GM19025 (cell line): ENCODE data around the gene IFNA21.
"Not testable (repeated sequence)": the region's sequence is repeated elsewhere in the genome, so short reads cannot be mapped to it uniquely, and the experiment has no call there.

Experiments used
- ATAC-seq: cut with Tn5 transposase; IDR thresholded peaks from one replicate; pipeline ENCODE4 v1.9.1; 2021; ENCODE audit warnings: mild to moderate bottlenecking, low read depth, moderate library complexity; ENCODE audit not compliant: unreplicated experiment

Gene IFNA21

DNA sequence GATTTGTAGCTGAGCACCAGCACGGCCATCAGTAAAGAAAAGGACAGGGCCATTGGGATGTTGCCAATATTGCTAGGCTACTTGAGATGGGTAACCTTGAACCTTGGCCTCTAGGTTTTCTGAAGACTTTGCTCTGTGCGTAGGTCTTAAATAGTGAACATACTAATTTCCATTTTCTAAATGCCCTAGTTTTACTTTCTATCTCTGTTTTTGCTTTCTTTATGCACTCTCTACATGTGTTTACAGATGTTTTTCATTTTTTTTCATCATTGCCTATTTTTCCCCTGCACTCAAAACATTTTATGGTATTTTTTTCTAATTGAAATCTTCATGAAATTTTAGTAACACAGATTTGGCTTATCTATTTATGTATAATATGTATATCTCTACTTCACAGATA is at the start of gene IFNA21:
Gene IFNA21, minus strand, starts transcription at position 101 of the 400 bp plus-strand sequence. Its CDS starts 48 bp downstream, at position 53.
- not testable (repeated sequence) for ATAC-seq

DNA sequence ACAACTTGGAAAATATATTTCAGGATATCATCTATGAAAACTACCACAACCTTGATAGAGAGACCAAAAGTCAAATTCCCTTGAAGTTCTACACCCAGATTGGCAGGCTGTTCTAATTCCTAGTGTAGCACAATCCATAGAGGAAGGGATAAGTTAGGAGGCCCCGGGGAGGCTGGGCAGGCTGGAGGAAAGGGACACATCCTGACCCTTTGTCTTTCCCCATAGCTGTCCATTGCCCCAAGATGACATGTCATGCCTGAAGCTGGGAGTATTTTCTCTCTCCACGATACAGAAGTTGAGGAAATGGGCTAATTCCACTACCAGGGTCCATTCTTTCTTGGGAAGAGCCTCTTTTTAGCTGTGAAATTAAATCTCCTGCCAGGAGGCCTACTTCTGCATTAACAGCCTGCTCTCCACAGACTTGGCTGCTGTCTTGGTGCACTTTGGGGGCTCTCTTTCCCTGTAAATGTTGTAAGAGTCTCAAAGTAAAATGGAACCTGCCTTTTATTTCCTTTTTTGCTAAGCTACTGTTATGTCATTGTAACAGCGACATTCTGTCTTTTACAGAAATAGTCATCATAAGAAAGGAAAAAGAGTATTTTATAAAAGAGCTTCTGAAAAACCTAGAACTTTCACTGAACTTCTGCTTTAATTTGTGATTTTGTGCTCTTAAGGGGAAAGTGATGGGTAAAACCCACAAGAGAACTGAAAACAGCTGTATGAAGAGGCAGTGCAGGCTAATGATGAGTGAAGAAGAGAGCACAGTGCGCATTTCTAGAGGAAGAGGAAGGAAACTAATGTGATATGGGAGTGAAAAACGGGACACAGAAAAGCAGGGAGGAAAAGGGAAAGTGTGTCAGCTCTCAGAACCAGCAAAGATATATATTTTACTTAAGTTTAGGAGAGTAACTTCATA is 47.2 kb upstream of the IFNA21 start:
- not testable (repeated sequence) for ATAC-seq

DNA sequence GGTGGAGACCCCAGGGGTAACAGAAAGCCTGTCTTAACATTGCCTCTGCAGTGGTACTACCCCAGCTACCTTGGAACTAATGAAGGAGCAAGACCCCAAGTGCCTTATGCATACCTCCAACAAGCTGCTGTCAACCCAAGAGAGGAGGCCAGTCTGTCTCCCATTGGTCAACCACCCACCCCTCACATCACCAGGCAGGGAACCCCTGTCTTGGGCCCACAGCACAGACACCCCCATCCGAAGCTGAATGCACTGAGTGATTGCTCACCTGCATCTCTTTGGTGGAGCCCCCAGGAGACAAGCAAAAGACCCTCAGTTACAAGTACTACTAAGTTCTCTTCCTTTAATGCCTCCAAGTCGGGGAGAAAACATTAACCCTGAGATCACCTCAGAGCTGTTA is 45.7 kb upstream of the IFNA21 start:
- not testable (repeated sequence) for ATAC-seq

DNA sequence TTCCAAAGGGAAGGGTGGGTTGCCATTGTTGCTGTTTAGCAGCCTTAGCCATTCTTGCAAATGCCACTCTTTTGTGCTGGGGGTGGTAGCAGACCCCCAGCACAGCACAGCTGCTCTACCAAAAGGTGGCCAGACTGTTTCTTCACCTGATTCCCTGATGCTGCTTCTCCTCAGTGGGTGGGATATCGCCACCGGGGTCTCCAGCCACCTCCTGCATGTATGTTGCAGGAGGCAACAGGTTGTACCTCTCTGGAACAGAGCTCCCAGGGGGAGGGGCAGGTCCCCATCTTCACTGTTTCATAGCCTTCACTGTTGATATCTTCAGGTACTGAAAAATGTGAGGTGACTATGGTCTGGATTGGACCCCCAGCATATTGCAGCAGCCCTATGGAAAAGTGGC is 44.3 kb upstream of the IFNA21 start:
- ATAC-seq, result not testable (repeated sequence)

DNA sequence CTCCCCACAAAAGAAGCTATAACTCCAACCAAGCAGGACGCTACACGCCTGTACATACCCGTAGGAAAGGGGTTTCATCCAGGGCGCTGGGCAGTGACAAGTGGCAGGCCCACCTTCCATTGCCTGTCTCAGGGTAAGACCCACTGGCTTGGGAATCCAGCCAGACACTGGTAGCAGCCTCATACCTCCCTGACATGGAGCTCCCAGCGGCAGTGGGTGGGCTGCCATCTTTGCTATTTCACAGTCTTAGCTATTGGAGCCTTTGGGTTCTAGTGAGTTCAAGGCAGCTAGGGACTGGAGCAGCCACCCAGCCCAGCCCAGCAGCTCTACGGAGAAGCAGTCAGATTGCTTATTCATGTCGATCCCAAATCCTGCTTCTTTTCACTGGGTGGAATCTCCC is 43.9 kb upstream of the IFNA21 start:
- ATAC-seq, result no peak

DNA sequence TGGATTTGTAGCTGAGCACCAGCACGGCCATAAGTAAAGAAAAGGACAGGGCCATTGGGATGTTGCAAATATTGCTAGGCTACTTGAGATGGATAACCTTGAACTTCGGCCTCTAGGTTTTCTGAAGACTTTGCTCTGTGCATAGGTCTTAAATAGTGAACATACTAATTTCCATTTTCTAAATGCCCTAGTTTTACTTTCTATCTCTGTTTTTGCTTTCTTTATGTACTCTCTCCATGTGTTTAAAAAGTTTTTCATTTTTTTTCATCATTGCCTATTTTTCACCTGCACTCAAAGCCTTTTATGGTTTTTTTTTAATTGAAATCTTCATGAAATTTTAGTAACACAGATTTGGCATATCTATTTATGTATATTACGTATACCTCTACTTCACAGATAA is 40.6 kb upstream of the IFNA21 start, which contains the start of gene IFNA10:
Gene IFNA10, minus strand, starts transcription at position 101 of the 400 bp plus-strand sequence. Its CDS starts 46 bp downstream, at position 55.
- ATAC-seq, result not testable (repeated sequence)

DNA sequence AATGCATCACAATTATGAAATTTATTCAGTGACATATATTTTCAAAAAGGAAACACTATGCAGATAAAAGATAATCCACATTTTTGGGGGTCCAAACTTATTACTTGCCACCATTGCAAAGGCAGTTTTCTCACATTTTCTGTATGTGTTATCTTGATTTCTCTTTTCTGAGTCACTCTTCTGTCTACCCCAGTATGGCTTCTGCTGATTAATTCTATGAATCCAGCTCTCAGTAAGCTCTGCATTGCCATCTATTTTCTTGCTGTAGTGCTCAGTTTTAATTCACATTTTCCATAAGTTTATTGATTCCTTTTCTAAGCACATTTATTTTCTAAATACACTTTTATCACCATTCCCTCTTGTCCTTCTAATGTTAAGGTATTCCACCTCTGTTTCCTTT is 38.7 kb upstream of the IFNA21 start:
- no peak for ATAC-seq

DNA sequence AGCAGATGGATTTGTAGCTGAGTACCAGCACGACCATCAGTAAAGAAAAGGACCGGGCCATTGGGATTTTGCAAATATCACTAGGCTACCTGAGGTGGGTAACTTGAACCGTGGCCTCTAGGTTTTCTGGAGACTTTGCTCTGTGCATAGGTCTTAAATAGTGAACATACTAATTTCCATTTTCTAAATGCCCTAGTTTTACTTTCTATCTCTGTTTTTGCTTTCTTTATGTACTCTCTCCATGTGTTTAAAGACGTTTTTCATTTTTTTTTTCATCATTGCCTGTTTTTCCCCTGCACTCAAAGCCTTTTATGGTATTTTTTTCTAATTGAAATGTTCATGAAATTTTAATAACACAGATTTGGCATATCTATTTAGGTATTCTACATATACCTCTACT is 35.6 kb upstream of the IFNA21 start, which contains the start of gene IFNA7:
Gene IFNA7, minus strand, starts transcription at position 101 of the 400 bp plus-strand sequence. Its CDS starts 40 bp downstream, at position 61.
- not testable (repeated sequence) for ATAC-seq

DNA sequence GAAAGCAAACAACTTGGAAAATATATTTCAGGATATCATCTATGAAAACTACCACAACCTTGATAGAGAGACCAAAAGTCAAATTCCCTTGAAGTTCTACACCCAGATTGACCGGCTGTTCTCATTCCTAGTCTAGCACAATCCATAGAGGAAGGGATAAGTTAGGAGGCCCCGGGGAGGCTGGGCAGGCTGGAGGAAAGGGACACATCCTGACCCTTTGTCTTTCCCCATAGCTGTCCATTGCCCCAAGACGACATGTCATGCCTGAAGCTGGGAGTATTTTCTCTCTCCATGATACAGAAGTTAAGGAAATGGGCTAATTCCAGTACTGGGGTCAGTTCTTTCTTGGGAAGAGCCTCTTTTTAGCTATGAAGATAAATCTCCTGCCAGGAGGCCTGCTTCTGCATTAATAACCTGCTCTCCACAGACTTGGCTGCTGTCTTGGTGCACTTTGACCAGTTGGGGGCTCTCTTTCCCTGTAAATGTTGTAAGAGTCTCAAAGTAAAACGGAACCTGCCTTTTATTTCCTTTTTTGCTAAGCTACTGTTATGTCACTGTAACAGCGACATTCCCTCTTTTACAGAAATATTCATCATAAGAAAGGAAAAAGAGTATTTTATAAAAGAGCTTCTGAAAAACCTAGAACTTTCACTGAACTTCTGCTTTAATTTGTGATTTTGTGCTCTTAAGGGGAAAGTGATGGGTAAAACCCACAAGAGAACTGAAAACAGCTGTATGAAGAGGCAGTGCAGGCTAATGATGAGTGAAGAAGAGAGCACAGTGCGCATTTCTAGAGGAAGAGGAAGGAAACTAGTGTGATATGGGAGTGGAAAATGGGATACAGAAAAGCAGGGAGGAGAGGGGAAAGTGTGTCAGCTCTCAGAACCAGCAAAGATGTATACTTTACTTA is 28.7 kb upstream of the IFNA21 start:
- ATAC-seq, result peak; percentile 77

DNA sequence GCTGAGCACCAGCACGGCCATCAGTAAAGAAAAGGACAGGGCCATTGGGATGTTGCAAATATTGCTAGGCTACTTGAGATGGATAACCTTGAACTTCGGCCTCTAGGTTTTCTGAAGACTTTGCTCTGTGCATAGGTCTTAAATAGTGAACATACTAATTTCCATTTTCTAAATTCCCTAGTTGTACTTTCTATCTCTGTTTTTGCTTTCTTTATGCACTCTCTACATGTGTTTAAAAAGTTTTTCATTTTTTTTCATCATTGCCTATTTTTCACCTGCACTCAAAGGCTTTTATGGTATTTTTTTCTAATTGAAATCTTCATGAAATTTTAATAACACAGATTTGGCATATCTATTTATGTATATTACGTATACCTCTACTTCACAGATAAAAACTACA is 21.0 kb upstream of the IFNA21 start, which contains the start of gene IFNA4:
Gene IFNA4, minus strand, starts transcription at position 101 of the 400 bp plus-strand sequence. Its CDS starts 56 bp downstream, at position 45.
- not testable (repeated sequence) for ATAC-seq

DNA sequence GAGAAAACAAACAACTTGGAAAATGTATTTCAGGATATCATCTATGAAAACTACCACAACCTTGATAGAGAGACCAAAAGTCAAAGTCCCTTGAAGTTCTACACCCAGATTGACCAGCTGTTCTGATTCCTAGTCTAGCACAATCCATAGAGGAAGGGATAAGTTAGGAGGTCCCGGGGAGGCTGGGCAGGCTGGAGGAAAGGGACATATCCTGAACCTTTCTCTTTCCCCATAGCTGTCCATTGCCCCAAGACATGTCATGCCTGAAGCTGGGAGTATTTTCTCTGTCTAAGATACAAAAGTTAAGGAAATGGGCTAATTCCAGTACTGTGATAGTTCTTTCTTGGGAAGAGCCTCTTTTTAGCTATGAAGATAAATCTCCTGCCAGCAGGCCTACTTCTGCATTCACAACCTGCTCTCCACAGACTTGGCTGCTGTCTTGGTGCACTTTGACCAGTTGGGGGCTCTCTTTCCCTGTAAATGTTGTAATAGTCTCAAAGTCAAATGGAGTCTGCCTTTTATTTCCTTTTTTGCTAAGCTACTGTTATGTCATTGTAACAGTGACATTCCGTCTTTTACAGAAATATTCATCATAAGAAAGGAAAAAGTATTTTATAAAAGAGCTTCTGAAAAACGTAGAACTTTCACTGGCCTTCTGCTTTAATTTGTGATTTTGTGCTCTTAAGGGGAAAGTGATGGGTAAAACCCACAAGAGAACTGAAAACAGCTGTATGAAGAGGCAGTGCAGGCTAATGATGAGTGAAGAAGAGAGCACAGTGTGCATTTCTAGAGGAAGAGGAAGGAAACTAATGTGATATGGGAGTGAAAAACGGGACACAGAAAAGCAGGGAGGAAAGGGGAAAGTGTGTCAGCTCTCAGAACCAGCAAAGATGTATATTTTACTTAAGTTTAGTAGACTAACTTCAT is 16.6 kb upstream of the IFNA21 start:
- peak; percentile 90 for ATAC-seq

DNA sequence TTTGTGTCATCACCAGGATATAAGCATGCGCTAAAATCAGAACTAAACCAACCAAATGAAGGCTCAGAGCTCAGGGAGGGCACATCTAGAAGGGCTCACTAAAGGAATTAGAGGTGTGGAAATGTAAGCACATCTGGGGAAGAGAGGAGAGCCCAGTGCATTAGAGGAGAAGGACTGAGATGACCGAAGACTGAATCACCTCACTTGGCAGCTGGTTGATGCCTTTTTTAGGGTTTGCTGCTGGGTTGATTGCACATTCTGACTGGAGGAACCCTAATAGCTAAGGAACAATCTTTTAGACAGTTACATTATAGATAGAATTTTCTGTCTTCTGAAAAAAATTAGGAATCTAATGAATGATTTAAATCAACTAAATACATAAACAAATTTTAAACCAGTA is 8.2 kb upstream of the IFNA21 start:
- ATAC-seq, result no peak

DNA sequence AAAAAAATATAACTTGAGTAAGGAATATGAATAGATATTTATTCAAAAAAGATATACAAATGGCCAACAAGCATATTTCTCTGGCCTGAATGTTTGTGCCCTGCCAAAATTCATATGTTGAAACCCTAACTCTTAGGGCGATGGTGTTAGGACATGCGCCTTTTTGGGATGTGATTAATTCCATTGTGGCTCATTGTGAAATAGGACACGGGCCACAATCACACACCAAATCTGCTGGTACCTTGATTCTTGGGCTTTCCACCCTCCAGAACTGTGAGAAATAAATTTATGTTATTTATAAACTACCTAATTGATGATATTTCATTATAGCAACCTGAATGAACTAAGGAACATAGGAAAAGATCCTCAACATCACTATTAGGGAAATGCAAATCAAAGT is 5.7 kb upstream of the IFNA21 start:
- ATAC-seq, result no peak

DNA sequence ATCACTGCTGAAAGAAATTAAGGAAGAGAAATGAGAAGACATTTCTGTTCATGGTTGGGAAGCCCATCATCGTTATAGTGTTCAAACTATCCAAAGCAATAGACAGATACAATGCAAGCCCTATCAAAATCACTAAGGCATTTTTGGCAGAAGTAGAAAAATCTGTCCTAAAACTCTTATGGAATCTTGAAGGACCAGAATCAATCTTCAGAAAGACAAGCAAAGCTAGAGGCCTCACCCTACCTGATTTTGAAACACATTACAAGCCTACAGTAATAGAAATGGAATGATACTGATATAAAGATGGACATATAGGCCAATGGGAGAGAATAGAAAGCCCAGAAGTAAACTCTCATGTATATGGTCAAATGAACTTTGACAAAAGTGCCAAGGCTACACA is 4.9 kb upstream of the IFNA21 start:
- ATAC-seq, result no peak

DNA sequence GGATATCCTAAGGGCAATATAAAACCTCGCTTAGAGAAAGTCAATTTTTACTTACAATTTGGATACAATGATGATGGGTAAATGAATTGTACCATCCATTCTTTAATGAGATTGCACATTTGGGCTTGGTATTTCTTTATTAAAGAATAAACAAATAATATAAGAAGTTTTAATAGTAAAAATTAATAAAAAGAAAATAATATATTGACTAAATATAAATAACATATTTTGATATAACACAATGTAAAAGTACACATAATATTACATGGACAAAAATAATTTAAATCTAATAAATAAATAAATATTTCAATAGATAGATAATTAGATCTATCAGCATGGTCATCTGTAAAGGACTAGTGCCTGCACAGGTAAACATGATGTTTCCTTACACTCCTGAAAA is 944 bp downstream of the IFNA21 start:
- ATAC-seq, result no peak

DNA sequence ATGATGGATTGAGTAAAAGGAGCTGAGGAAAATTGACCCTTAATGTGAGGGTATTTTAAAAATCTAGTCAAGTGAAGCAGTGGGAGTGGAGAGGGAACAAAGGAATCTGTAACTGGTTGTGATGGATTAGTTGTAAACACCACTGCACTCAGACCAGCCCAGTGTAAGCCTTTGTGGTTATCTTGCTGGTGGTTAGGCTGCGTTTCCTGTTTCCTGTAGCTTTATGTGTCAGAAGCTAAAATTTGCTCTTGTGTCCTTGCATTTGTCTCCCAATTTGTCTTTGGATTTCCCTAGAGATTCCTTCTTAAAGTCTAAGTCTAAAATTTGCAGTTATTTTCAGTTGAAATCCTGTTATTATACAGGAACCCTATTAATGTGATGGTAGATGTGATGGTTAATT is 6.3 kb downstream of the IFNA21 start:
- ATAC-seq, result peak; percentile 92

DNA sequence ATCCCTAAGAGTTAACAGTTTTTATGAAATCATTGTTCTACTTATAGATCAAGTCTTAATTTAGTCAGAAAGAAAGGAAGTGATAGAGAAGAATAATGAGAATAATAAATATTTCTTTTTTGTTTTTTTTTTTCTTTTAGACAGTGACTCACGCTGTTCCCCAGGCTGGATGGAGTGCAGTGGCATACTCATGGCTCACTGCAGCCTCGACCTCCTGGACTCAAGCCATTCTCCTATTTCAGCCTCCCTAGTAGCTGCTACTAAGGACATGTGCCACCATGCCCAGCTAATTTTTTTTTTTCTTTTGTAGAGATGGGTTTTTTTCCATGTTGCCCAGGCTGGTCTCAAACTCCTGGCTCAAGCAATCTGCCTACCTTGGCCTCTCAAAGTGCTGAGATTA is 11.0 kb downstream of the IFNA21 start:
- no peak for ATAC-seq

DNA sequence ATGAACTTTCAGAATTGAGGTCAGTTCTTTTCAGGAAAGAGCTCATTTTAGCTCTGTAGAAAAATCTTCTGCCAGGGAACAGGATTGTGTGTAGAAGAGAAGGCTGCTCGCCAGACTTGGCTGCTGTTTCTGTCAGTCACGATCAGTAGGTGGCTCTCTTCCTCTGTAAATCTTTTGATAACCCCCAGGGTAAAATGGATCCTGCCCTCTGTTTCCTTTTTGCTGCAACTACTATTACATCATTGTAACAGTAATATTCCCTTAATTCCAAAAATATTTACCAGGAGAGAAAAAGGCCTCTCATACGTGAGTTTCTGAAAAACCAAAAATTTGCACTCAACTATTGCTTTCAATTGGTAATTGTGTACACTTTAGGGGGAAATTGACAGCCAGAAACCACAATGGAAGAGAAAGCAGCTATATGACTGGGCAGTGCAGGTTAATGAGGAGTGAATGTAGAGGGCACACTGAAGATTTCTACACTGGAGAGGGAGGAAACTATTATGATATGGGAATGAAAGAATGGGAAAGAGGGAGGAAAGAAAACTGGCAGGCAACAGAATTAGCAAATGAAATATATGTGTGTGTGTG is 12.3 kb downstream of the IFNA21 start:
- peak; percentile 79 for ATAC-seq

DNA sequence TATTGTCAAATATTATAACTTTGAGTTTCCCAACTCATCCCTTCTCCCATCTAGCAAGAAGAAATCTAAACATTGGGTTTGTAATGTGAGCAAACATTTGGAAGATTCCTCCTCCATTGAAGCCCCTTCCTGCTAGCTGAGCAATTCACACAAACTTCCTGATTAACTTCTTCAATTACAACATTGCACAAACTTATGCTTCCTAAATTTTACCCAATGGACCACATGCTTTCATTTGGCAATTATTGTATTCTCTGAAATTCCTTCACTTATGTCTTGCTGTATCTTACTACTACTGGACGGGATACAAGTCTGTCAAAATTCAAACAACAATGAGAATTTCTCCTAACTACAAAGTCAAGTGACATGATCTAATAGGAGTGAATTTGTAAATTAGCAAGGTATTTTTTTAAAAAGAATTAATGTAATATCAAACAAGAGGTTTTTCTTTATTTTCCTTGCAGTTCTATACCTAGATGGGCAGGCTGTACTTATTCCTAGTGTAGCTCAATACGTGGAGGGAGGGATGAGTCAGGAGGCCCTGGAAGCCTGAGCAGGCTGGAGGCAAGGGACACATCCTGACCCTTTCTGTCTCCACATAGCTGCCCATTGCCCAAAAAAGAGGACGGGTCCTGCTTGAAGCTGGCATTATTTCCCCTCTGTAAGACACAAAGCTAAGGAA is 13.0 kb downstream of the IFNA21 start:
- ATAC-seq, result peak; percentile 28
